Adrenal gland (tissue), 5 donors: ENCODE measurements around the gene TPST1.

Experiments
- POLR2A ChIP-seq, 2 donors: fragments of 450-650 bp; IDR thresholded peaks; one replicate each; pipeline ENCODE4 v1.6.1; 2017; ENCODE audit warnings: antibody characterized with exemption in 2 of 2, mild to moderate bottlenecking in 2 of 2, moderate library complexity in 1 of 2
- TF ChIP-seq, protein P1 (sequence below), 6 experiments: fragments of 450-650 bp in 4 of 6; fragments of 200-600 bp in 2 of 6; sonication (generic) in 1 of 6; IDR thresholded peaks; 1 replicate in 5 of 6; 2 replicates in 1 of 6; pipeline versions ENCODE4 v1.5.1 to v1.8.0; 2016 to 2021; ENCODE audit warnings: antibody characterized with exemption in 6 of 6, mild to moderate bottlenecking in 2 of 6, moderate library complexity in 1 of 6
- donor health status: DM: no; HTN: no; CAD: no.

DNA sequence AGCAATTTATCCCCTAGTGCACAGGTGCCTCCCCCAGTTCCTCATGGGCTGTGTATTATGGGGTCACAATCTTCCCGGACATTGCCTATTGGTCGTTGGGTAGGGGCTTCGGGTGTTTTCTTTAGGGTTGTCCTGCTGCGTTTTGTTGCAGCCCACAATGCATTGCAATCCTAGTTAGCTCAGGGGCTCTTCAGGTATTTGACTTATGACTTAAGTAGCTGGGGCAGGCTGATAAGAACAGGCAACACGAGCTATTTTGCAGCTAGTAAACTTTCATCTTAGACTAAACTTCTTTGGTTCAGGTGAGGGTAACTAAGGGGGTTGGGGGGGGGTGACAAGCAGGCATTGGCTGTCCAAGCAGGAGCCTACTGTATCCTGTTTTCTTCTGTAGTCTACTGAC is 158.5 kb downstream of the TPST1 start:
- no peak for TF ChIP-seq POLR2A (IDR thresholded peaks at IDR 0.05)
- TF ChIP-seq, protein P1, sequence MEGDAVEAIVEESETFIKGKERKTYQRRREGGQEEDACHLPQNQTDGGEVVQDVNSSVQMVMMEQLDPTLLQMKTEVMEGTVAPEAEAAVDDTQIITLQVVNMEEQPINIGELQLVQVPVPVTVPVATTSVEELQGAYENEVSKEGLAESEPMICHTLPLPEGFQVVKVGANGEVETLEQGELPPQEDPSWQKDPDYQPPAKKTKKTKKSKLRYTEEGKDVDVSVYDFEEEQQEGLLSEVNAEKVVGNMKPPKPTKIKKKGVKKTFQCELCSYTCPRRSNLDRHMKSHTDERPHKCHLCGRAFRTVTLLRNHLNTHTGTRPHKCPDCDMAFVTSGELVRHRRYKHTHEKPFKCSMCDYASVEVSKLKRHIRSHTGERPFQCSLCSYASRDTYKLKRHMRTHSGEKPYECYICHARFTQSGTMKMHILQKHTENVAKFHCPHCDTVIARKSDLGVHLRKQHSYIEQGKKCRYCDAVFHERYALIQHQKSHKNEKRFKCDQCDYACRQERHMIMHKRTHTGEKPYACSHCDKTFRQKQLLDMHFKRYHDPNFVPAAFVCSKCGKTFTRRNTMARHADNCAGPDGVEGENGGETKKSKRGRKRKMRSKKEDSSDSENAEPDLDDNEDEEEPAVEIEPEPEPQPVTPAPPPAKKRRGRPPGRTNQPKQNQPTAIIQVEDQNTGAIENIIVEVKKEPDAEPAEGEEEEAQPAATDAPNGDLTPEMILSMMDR (IDR thresholded peaks at IDR 0.05): no peak
